HG03342 (cell line): ENCODE measurements around the gene NHS.

Experiments used
- ATAC-seq: cut with Tn5 transposase; IDR thresholded peaks from one replicate; pipeline ENCODE4 v1.9.1; 2021; ENCODE audit warnings: mild to moderate bottlenecking, moderate library complexity; ENCODE audit not compliant: unreplicated experiment

The NHS gene

DNA sequence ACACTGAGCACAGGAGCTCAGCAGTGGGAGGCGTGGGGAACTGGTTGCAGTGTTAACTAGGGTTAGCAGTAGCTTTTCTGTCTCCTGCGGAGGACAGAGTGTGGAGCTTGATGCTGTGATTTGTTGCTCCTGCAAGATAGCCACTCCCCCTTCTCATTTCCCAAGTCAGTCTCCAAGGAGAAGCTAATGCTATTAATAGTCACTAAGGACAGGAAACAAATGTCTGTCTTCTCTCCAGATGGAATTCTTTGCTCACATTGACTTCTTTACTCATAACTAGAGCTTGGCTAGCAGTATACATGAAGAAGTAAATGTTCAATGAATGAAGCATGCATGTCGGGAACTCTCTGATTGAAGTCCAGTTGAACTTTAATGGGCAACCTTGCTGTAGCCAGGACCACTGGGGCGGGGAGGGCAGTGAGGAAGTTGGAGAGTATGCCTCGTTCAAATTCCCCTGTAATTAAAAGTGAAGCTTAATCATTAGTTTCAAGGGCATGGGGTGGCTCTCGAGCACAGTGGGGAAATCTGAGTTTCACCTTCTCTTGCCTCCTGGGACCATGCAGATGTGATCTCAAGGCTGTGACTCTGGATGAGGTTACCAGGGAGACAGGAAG lies 205.6 kb downstream of the NHS start:
- no peak for ATAC-seq

DNA sequence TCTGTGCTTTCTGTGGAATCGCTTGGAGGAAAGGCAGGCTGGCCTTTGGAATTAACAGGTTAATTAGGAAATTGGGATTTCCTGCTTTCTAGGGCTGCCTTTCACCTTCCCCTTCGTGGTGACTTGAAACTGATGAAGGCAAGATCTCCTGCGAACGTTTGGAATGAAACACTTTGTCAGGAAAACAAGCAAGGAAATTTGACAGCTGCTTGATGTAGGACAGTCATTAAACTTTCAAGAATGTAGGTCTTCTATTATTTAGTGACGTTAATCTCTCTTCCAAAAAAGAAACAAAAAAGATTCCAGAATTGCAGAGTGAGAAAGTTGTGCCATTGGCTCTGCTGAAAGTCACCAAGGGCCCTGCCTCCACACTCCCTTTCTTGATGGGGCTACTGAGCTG lies 206.6 kb downstream of the NHS start:
- no peak for ATAC-seq

DNA sequence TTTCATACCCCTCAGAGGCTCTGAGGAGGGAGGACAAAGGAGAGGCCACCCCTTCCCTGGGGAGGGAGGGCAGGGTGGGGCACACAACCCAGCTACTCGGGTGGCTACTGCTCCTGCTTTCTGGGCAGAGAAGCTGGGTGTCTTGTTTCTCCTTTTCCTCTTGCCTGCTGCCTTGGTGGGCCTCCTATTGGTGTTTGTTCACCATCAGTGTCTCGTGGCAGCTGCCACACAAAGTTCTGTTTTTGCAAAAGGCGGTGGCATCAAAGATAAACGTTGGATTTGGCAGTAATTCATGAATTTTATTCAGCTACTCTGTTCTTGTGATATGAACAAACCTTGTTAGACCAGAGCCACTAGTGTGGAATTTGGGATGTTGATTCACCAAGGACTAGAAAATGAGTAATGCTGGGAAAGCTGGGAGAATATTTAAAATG lies 209.3 kb downstream of the NHS start:
- ATAC-seq = no peak

DNA sequence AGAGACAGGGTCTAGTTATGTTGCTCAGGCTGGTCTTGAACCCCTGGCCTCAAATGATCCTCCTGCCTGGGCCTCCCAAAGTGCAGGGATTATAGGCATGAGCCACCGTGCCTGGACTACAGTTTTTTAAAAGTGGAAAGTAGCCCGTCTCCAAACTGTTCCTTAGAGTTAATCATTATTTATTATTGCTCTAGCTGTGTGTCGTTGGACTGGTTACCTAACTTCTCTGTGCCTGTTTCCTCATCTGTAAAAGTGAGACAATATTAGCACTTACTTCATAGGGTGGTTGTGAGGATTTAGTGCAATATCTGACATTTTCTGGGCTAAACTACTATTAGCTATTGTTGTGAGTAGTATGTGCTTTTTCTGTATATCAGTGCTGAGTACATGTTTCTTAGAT lies 210.0 kb downstream of the NHS start:
- ATAC-seq = no peak

DNA sequence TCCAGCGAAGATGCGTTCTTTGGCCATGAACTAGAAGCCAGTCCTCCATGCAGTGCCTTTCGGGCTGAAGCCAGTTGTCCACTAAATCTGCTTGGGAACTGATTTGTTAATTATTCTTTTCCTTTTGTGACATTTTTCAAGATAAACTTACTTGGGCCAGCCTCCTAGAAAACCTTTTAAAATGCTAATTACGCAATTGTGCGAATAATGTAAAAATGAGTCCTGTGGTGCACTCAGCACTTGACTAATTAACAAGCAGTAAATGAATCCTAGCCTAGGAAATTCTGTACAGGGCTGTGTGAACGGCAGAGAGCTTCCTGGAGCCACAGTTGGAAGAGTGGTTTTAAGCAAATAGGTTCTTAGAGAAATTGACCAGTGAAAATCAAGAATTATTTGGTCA lies 212.4 kb downstream of the NHS start:
- ATAC-seq = no peak

DNA sequence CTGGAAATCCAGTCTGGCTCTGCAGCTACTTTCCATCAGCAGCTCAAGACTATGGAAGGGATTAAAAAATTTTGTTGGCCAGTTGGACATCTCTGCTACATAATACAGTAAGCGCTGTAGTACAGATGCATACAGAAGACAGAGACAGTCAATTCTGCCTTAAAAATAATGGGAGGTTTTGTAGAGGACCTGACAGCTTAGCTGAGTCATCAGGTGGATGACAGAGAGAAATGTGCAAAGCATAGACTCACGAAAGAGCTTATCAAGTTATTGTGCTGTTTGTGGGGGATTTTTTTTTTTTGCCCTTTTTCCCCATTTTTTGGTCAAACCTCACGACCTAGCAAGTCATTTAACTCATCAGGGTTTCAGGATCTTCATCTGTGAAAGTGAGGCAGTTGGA lies 213.3 kb downstream of the NHS start:
- ATAC-seq = no peak

DNA sequence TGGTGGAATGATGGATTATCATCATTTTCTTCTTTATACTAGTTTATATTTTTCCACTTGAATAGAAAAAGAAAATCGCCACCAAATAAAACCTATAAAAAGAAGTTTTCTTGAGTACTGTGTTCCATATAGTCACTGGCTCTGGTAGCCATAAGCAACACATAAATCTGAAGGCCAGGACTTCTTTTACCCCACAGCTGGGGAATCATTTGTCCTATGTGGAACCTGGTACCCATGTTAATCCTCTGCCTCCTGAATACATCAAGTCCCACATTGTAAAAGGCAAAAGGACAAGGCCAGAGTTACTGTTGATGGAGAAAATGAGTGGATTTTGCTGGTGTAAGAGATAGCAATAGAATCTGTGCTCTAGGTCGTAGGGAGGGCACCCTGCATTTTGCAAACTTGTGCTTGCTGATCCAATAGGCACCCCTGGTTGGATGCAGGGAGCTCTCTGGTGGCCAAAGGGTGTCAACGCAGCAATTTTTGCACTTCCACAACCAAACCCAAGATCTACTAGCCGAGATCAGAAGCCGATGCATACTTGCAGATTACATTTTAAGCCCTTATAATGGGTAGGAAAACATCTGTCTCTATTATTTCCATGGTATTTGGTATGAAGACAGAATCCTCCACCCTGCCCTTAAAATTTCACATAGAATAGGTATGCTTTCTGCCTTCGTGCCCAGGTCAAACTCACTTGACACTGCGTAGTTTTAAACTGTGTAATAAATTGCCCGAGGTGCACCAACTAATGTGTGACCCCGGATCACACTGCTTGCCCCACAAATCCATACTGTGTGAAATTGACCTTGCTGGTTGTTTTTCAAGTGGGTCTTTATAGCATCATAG lies 216.1 kb downstream of the NHS start:
- peak; percentile 75 for ATAC-seq

DNA sequence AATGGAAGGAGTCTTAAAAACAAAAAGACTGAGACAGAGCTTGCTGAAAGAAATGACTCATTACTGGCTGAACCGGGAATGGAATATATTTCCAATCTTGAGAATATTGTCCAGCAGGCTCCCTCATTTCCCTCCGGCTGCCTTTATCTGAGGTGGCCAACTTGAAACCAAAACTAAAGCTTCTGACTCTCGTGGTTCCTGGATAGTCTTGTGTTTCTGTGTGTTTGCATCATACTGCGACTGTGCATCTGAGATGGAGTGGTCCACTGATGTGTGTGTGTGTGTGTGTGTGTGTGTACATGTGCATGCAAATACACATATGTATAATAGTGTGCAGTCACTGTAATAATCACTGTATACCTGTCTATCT lies 216.7 kb downstream of the NHS start:
- ATAC-seq = no peak

DNA sequence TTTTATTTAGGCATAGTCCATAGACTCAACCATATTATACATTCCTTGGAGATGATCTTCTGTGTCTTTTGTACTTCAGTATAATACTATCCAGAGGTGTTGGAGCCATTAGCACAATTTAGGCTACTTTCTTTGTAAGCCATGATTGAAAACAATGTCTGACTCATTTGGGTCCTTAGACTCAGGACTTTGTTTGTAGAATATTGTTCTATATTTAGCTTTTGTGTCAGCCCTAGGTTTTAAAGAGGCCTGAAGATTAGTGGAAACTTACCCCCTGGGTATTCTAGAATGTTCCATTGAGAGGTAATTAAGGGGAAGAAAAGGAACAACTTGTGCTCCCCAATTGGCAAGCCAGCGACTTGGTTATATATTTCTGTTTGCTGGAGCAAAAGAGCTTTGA lies 217.1 kb downstream of the NHS start:
- ATAC-seq = no peak

DNA sequence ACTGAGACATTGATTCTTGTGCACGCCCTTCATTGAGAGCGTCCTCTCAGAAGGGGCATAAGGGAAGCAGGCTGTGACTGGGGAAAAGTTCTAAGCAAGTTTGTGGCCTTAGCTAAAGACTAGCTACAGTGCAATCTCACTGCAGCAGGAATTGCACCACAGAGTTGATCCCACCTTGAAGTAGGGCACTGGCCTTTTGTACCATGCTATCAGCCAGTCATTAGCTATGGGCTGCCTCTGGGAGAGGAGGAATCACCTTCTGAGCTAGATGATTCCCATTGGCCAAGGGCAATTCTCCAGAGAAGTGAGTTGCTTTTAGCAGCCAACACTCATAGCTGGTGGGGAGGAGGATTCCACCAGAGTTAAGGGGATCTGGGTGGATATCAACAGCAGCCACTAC lies 219.7 kb downstream of the NHS start:
- ATAC-seq = no peak

DNA sequence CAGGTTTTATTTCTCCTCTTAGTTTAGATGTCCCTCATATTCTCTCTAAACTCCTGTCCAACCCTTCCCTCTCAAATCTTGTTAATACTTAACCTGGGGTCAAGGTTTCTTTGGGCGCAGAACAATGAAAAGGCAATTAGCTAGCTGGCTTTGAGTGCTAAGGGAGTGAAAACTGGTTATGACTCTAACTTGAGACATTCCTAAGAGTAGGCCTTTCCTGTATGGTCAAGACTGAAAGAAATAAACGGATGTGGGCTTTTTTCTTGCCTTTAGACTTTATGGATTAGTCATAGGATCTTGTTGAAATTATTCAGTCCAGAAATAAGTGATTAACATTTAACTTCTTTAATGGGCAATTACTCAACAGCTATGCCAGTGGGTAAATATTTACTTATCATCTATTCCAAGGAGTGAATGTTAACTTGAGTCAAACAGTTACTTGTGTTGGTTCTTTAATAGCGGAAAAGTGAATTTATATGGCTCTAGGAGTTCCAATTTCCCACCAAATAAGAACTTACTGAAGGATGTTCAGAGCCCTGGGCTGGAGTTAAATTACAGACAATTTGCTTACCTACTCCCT lies 220.5 kb downstream of the NHS start:
- no peak for ATAC-seq

DNA sequence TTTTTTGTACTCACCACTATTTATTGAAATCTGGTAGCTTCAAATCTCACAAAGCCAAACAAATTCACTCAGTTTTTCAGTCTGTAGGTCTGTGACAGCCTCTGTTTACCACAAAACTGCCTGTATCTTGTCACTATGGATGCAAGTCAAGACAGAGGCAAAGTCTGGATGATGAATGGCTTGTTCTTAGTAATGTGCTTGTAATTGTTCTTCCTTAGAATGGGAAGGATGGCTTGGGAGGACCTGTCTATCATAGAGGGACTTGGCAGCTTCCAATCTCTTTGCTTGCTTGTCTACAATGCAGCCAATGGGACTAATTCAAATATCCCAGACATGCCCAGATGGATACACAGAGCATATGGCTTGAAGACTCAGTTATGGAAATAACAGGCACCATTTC lies 221.1 kb downstream of the NHS start:
- ATAC-seq = no peak

DNA sequence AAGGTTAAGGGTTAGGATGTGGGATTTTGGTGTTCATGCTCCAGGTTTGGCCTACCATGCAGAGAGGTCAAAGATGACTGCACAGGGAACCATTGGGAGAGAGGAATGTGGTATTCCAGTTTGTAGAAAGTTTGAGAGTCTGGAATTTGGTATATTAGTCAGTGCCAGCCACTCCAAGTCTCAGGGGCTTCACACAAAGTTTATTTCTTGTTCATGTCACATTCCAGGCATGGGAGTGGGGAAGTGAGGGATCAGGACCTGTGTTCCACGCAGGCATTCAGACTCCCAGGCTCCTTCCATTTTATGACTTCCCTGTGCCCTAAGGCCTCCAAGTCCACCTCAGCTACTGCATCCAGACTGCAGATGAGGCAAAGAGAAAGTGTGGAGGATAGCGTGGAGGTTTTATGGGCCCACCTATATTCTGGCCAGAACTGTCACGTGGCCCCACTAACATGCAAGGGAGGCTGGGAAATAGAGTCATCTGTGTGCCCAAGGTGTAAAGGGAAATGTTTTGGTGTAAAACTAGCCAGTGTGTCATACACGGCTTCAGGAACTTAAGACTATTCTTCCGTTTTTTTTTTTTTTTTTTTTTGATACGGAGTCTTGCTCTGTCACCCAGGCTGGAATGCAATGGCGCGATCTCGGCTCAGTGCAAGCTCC lies 221.7 kb downstream of the NHS start:
- ATAC-seq = no peak

DNA sequence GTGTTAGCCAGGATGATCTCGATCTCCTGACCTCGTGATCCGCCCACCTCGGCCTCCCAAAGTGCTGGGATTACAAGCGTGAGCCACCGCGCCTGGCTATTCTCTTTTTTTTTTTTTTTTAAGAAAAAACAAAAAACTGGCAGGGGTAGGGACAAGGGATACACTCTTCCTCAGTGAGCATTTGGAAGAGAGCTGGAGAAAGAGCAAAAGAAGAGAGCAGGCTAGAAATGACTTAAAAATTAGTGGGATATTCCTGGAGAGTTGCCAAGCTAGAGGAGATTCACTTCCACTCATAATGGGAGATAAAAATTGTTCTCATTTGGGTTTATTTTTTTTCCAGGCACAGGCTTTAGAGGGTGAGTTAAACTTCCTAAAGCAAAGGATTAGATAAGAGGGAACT lies 222.3 kb downstream of the NHS start:
- ATAC-seq = no peak

DNA sequence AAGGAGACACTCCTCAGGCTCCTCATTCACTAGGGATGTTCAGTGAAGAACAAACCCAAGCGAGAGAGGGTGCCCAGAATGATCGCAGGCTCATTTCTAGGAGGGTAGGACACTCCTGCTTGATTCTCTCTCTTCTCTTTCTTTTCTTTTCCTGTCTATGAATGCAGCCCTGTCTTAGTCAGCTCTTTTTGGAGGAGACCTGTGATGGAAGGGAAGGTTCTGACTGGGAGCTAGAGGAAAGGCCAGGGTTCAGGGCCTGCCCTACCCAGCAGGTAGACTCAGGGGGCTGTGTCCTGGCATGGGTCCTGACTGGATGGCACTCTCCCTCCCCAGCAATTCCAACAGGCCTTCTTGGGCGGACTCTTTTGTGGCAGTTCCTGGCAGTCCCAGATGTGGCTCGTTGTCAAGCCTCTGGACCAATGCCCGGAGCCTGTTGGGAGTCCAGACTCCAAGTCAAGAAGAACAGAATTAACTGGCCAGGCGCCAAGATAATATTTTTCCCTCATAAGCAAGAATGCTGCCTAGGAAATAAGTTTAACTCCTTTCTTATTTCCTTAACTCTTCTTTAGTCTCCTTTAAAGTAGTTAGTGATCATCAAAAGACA lies 222.9 kb downstream of the NHS start:
- no peak for ATAC-seq

DNA sequence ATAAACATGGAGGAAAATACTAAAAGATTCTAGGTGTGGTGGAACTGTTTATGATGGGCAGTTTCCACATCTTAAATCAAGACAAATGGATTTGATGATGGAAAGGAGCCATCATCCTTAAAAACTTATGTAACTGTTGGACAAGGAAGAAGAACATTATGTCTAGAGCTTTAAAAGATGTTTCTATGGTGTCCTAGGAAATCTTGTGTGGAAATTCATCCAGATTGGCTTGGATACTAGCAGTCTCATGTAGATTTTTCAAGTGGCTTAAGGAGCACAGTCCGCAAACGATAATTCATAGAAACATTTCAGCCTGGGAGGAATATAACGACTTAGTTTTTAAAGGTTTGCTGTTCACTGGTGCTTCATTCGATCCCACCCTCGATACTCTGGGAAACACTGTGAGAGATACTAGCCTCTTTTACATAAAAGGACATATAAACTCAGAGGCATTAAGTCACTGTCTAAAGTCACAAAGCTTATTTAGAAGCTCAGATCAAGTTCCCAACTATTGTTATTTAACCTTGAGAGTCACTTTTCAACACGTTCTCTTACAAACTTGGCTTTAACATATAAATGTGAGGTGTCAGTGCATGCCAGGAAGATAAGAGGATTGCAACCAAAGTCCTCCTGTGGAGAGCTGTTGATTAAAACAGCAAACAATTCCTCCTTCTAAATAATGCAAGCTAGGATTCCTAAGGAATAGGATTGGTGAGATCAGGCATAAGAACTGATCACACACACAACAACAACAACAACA lies 226.6 kb downstream of the NHS start:
- no peak for ATAC-seq

DNA sequence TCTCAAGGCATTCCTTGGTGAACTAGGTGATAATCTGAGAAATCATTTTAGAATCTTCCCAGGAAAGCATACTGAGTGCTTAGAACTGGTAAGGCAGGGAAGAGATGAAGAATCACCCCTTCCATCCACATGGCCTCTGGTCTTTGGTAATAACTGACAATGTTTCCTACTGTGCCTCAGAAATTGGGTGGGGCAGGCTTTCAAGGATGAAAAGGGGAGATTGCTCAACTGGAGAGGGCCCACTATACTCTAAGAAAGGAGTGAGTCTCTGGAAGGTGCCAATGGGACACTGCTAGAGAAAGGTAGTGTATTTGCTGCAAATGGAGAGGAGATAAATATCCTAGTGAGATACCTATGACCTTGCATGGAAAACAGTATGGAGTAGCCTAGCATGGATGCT lies 227.2 kb downstream of the NHS start:
- ATAC-seq = no peak

DNA sequence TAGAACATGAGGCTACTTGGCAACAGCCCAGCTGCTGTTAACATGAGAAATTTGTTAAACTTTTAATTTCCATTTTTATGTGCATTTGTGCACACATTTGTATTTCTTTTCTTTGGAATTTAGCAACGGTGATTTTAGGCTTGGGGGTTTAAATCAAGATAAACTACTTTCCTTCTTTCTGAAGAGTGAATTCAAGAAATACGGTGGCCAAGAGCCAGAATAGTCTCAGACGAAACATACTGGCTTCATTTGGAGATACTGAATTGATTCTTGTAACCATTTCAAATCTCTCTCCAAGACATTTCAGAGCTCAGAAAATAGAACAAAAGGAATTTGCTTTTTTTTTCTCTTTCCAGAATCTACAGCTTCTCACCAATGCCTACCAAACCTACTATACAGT lies 228.2 kb downstream of the NHS start:
- ATAC-seq = no peak

DNA sequence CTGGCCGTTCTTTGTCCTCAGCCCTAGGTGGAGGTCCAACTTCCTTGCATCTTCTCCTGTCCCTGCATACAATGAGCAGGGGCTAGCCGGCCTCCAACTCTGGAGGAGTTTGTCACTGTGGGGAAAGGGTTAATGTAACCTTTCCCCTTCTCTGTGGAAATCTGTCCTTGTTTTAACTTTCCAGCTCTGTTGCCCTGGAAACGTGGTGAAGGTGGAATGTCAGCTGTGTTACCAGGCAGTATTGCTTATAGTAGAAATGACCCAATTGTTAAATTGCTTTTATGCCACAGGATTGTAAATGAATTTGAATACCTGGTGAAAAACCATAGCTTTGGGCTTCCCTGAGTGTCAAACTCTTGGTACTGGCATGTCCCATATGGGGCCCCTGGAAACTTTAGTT lies 230.7 kb downstream of the NHS start:
- no peak for ATAC-seq

DNA sequence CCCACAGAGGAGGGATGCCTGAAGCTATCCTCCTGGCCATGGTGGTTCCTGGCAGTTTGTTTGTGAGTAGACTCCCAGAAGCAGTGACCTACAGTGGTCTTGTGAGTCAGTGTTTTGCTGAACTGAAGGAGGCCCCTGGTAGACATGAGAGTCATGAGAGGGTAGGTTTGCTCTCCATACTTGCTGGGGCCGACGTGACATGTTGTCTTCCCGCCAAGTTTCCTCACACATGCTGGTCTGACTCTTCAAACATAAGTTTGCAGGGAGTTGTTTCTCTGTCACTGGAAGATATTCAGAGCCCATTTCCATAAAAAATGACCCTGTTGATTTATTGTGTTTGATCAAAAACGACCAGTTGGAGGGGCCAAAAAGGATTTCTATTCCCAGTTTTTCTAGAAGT lies 231.2 kb downstream of the NHS start:
- no peak for ATAC-seq

DNA sequence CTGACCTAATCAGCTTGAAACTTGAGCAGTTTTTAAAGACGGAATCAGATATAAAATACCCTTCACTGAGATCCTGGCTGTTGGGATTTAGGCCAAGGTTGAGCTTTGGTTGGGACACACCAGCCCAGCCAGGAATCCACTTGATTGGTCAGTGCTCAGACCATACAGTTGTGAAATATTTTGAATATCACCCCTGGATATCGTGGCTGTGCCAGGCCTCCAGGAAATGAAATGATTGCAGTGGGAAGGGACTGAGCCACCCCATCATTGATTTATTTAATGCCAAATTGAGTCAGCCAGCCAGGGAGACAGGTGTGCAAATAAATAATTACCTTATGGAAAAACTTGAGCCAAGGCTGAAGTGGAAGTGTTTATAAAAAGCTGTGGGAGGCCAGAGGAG lies 233.9 kb downstream of the NHS start:
- no peak for ATAC-seq
